ENCODE measurements around the gene CHERP.
"Not testable (repeated sequence)": the region's sequence is repeated elsewhere in the genome, so short reads cannot be mapped to it uniquely, and the experiment has no call there.

Gene CHERP

GRCh38 chr19:16476401-16476800 lies 65.8 kb downstream of the CHERP start:
- DNase-seq (ENCODE audit: low spot score), result no peak

- DNase-seq (ENCODE audit: low spot score), result no peak
Measured at GRCh38 chr19:16473875-16474392, 68.3 kb downstream of the CHERP start.

GRCh38 chr19:16472992-16473391 lies 69.2 kb downstream of the CHERP start:
- DNase-seq (ENCODE audit: low spot score), result no peak

DNA sequence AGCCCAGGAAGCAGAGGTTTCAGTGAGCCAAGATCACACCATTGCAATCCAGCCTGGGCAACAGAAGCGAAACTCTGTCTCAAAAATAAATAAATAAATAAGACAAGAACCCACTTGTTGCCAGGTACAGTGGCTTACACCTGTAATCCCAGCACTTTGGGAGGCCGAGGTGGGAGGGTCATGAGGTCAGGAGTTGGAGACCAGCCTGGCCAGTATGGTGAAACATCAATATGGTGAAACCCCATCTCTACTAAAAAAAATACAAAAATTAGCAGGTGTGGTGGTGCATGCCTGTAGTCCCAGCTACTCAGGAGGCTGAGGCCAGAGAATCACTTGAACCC lies 69.7 kb downstream of the CHERP start:
- DNase-seq (ENCODE audit: low spot score), result not testable (repeated sequence)

- DNase-seq (ENCODE audit: low spot score), result peak; percentile 28
Measured at GRCh38 chr19:16470911-16471811, 71.1 kb downstream of the CHERP start.

DNA sequence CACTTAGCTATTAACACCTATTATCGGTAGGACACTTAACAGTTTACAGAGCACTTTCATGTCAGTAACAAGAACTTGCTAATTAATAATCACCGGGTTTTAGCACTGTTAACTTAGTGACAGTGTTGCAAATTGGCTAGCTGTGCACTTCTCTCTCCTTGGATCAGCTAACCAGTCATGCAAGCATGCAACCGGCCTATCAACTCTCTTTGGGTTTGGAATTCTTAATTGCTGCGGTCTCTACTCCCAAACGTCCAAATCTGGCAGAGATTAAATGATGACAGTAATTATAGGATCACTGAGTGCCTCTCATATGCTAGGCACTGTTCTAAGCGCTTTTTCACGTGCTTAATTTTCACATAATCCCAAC lies 71.7 kb downstream of the CHERP start:
- DNase-seq (ENCODE audit: low spot score), result no peak

All from hematopoietic multipotent progenitor cell treated with erythropoietin and hydrocortisone succinate and interleukin-3 and kit ligand, for 17 days (in vitro differentiated cells).